Thyroid gland (tissue), 4 donors: ENCODE data around the gene COL23A1.

Source experiments
- POLR2A ChIP-seq, 2 donors: fragments of 450-650 bp; IDR thresholded peaks; one replicate each; pipeline ENCODE4 v1.6.1; 2017; ENCODE audit warnings: antibody characterized with exemption in 2 of 2, mild to moderate bottlenecking in 2 of 2, moderate library complexity in 1 of 2
- TF ChIP-seq, protein P1 (sequence below), 6 experiments: fragments of 200-600 bp in 3 of 6; fragments of 450-650 bp in 3 of 6; sonication (generic) in 3 of 6; IDR thresholded peaks; one replicate each; pipeline ENCODE4 v1.5.1; 2016 to 2019; ENCODE audit warnings: antibody characterized with exemption in 6 of 6, mild to moderate bottlenecking in 2 of 6, inconsistent platforms in 1 of 6, moderate library complexity in 1 of 6

DNA sequence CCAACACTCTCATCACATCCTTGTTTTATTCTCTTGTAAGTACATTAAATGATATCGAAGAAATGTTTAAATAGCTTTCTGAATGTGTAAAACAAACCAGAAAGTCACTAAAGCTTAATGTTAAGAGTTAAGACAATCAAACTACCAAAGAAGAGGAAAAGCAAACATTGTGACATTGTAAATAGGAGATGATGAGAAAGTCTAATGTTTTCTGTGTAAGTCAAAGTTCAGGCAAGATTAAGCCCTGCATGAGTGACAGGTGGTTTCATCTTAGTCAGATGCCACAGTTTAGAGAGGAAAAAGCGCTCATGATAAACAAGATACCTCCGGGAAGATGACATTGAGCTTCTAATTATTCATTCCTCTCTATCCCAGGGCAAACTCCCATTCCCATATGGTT, 306.7 kb downstream of the COL23A1 start:
- TF ChIP-seq, protein P1, sequence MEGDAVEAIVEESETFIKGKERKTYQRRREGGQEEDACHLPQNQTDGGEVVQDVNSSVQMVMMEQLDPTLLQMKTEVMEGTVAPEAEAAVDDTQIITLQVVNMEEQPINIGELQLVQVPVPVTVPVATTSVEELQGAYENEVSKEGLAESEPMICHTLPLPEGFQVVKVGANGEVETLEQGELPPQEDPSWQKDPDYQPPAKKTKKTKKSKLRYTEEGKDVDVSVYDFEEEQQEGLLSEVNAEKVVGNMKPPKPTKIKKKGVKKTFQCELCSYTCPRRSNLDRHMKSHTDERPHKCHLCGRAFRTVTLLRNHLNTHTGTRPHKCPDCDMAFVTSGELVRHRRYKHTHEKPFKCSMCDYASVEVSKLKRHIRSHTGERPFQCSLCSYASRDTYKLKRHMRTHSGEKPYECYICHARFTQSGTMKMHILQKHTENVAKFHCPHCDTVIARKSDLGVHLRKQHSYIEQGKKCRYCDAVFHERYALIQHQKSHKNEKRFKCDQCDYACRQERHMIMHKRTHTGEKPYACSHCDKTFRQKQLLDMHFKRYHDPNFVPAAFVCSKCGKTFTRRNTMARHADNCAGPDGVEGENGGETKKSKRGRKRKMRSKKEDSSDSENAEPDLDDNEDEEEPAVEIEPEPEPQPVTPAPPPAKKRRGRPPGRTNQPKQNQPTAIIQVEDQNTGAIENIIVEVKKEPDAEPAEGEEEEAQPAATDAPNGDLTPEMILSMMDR (IDR thresholded peaks at IDR 0.05) = no peak
- no peak for TF ChIP-seq POLR2A (IDR thresholded peaks at IDR 0.05)
